Measurements from ENCODE around the gene PCDH18.
"Not testable (repeated sequence)": the region's sequence is repeated elsewhere in the genome, so short reads cannot be mapped to it uniquely, and the experiment has no call there.

The PCDH18 gene

GRCh38 chr4:137540356-137540755 is 8.1 kb upstream of the PCDH18 start:
- H3K36me3 ChIP-seq (ENCODE audit: control insufficient read depth, insufficient read depth, low read length) = no peaks in the 10 kb centered on the region
- H3K27me3 ChIP-seq (ENCODE audit: control insufficient read depth, insufficient read depth, low read length) = no peaks in the 10 kb centered on the region
- no peak overlapping the region for H3K9ac ChIP-seq (ENCODE audit: low read length)
- no peak overlapping the region for H3K27ac ChIP-seq (ENCODE audit: low read depth, low read length)
- H3K4me1 ChIP-seq (ENCODE audit: control insufficient read depth, insufficient read depth, low read length) = peaks cover 13% of the 10 kb centered on the region
- H3K4me3 ChIP-seq (ENCODE audit: low read length) = no peak overlapping the region

DNA sequence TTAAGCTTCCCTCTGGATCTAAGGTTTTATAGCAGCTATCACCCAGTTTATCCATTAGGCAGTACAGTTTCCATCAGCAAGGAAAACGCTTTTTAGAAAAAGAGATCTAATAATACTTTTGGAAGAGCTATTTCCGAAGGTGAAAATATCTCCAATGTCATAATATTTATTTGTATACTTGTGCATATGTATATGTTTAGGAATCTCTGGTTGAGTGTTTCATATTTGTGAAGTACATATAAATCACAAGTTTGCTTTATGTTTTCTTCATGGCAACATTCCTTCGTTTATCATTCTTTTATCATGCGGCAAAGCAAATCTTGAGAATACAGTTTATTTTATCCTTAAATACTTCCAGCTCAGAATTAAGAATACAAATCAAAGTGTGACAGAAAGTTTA is 6.2 kb upstream of the PCDH18 start:
- H3K27ac ChIP-seq (ENCODE audit: low read depth, low read length) = no peak overlapping the region
- H3K27me3 ChIP-seq (ENCODE audit: control insufficient read depth, insufficient read depth, low read length) = no peaks in the 10 kb centered on the region
- no peak overlapping the region for H3K9ac ChIP-seq (ENCODE audit: low read length)
- H3K4me1 ChIP-seq (ENCODE audit: control insufficient read depth, insufficient read depth, low read length) = peaks cover 10% of the 10 kb centered on the region
- no peak overlapping the region for H3K4me3 ChIP-seq (ENCODE audit: low read length)
- no peaks in the 10 kb centered on the region for H3K36me3 ChIP-seq (ENCODE audit: control insufficient read depth, insufficient read depth, low read length)

- H3K4me3 ChIP-seq (ENCODE audit: low read length); H3K4me1 ChIP-seq (ENCODE audit: control insufficient read depth, insufficient read depth, low read length); H3K36me3 ChIP-seq (ENCODE audit: control insufficient read depth, insufficient read depth, low read length); H3K9ac ChIP-seq (ENCODE audit: low read length); H3K27ac ChIP-seq (ENCODE audit: low read depth, low read length); H3K27me3 ChIP-seq (ENCODE audit: control insufficient read depth, insufficient read depth, low read length): not testable (repeated sequence)
Measured at GRCh38 chr4:137537807-137538206, 5.5 kb upstream of the PCDH18 start.

DNA sequence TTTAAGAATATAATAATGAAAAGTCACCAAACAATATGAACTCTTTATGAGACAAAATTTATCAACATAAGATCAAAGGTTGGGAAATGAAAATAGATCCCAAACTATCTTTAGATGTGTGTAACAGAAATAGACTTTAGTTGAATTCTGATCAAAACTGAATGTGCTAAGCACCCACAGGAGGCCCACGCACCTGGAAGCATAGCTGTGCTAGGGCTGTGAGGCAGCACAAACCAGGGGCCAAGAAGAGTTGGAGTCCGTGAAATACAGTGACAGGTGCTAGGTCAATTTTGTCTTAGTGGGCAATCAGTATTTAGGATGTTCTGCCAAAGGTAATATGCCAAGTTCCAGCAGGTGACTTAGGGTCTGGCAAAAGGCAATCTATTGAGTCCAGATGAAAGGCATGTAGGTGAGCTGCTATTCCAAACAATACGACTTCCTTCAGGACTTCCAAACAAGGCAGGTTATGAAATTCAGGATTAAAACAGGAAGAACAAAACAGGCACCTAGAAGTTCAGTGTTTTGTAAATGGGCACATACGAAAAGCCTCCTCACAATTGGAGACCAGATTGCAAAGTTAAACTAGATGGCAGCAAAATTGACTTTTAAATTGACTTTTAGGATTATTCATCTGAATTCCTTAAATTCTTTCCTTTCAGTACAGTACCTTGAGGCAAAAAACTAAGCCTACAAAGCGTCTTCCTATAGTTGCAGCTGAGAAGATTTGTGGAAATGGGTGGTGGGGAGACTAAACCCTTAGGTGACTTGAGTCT is 4.7 kb upstream of the PCDH18 start:
- no peak overlapping the region for H3K9ac ChIP-seq (ENCODE audit: low read length)
- no peak overlapping the region for H3K4me3 ChIP-seq (ENCODE audit: low read length)
- H3K36me3 ChIP-seq (ENCODE audit: control insufficient read depth, insufficient read depth, low read length) = no peaks in the 10 kb centered on the region
- H3K4me1 ChIP-seq (ENCODE audit: control insufficient read depth, insufficient read depth, low read length) = peaks cover 6% of the 10 kb centered on the region
- H3K27me3 ChIP-seq (ENCODE audit: control insufficient read depth, insufficient read depth, low read length) = no peaks in the 10 kb centered on the region
- no peak overlapping the region for H3K27ac ChIP-seq (ENCODE audit: low read depth, low read length)

DNA sequence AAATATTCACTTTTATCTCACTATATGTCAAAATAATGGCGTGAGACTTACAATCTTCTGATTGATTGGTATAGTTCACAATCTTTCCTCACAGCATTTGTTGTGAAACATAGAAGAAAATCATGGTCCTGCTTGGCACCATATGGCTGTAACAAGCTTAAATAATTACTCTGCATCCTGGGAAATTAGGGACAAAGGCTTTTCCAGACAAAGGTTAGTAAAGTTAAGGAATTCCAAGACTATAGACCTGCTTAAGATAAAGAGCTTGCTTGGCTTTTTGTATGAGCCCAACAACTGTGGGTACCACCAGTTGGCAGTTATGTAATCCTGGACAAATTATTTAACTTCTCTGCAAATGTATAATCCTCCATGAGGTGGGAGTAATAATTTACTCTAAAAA is 3.4 kb upstream of the PCDH18 start:
- Histone ChIP-seq H3K9ac (ENCODE audit: low read length) (no peak overlapping the region), H3K36me3 (ENCODE audit: control insufficient read depth, insufficient read depth, low read length) (no peaks in the 10 kb centered on the region), H3K27ac (ENCODE audit: low read depth, low read length) (no peak overlapping the region), H3K4me3 (ENCODE audit: low read length) (no peak overlapping the region), H3K27me3 (ENCODE audit: control insufficient read depth, insufficient read depth, low read length) (no peaks in the 10 kb centered on the region), H3K4me1 (ENCODE audit: control insufficient read depth, insufficient read depth, low read length) (no peaks in the 10 kb centered on the region)

DNA sequence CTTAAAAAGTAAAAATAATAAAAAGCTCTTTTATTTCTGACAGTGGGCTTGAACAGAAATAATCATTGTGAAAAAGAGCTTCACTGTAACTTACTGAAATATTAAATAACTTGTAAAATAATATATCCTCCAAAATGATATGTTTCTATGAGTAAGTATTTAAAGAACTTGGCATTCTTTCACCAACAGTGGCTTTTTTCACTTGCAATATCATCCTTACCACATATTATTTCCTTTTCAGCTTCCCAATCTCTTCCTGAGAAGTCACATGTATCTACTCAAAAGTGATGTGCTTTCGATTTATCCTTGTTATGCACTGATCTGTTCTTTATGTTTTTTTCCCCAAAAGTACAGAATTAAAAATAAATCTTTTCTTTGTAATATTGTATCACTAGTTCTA is 2.2 kb upstream of the PCDH18 start:
- H3K27ac ChIP-seq (ENCODE audit: low read depth, low read length) = no peak overlapping the region
- no peaks in the 10 kb centered on the region for H3K4me1 ChIP-seq (ENCODE audit: control insufficient read depth, insufficient read depth, low read length)
- H3K9ac ChIP-seq (ENCODE audit: low read length) = no peak overlapping the region
- H3K36me3 ChIP-seq (ENCODE audit: control insufficient read depth, insufficient read depth, low read length) = peaks cover 4% of the 10 kb centered on the region
- no peaks in the 10 kb centered on the region for H3K27me3 ChIP-seq (ENCODE audit: control insufficient read depth, insufficient read depth, low read length)
- no peak overlapping the region for H3K4me3 ChIP-seq (ENCODE audit: low read length)

GRCh38 chr4:137533855-137534254 is 1.6 kb upstream of the PCDH18 start:
- H3K4me3 ChIP-seq (ENCODE audit: low read length) = no peak overlapping the region

DNA sequence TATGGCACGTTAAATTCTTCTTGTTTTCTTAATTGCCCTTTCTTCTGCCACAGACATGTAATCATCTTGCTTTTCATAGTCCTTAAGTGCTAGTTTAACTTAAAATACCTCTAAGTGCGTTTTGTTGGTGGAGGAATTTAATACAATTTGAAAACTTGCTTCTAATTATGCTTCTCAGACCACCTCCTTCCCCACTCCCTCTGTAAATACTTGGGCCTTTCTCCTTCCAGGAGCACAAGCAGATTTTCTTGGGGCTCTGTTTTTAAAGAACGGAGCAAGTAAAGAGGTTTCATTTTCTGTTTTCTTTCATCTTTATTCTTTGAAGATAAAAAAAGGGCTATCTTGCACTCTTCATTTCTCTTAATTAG is 559 bp upstream of the PCDH18 start:
- Histone ChIP-seq H3K9ac (ENCODE audit: low read length) (no peak overlapping the region), H3K4me3 (ENCODE audit: low read length) (peak overlapping the region; percentile 66), H3K27ac (ENCODE audit: low read depth, low read length) (peak overlapping the region; percentile 85), H3K4me1 (ENCODE audit: control insufficient read depth, insufficient read depth, low read length) (no peaks in the 10 kb centered on the region), H3K27me3 (ENCODE audit: control insufficient read depth, insufficient read depth, low read length) (no peaks in the 10 kb centered on the region), H3K36me3 (ENCODE audit: control insufficient read depth, insufficient read depth, low read length) (peaks cover 5% of the 10 kb centered on the region)

More at GRCh38 chr4:137533855-137534254, 1.6 kb upstream of the PCDH18 start:
- Histone ChIP-seq H3K27ac (ENCODE audit: low read depth, low read length) (peak overlapping the region; percentile 56), H3K4me1 (ENCODE audit: control insufficient read depth, insufficient read depth, low read length) (no peaks in the 10 kb centered on the region), H3K9ac (ENCODE audit: low read length) (no peak overlapping the region), H3K36me3 (ENCODE audit: control insufficient read depth, insufficient read depth, low read length) (peaks cover 5% of the 10 kb centered on the region), H3K27me3 (ENCODE audit: control insufficient read depth, insufficient read depth, low read length) (no peaks in the 10 kb centered on the region)

- peak overlapping the region; percentile 85 for H3K27ac ChIP-seq (ENCODE audit: low read depth, low read length)
- H3K4me1 ChIP-seq (ENCODE audit: control insufficient read depth, insufficient read depth, low read length) = no peaks in the 10 kb centered on the region
- peaks cover 5% of the 10 kb centered on the region for H3K36me3 ChIP-seq (ENCODE audit: control insufficient read depth, insufficient read depth, low read length)
- no peaks in the 10 kb centered on the region for H3K27me3 ChIP-seq (ENCODE audit: control insufficient read depth, insufficient read depth, low read length)
- peak overlapping the region; percentile 66 for H3K4me3 ChIP-seq (ENCODE audit: low read length)
- no peak overlapping the region for H3K9ac ChIP-seq (ENCODE audit: low read length)
Measured at GRCh38 chr4:137531168-137531985, 917 bp downstream of the PCDH18 start.

- Histone ChIP-seq H3K4me3 (ENCODE audit: low read length) (peak overlapping the region; percentile 66), H3K27ac (ENCODE audit: low read depth, low read length) (peak overlapping the region; percentile 85)
Measured at GRCh38 chr4:137530176-137530575, 2.1 kb downstream of the PCDH18 start.

DNA sequence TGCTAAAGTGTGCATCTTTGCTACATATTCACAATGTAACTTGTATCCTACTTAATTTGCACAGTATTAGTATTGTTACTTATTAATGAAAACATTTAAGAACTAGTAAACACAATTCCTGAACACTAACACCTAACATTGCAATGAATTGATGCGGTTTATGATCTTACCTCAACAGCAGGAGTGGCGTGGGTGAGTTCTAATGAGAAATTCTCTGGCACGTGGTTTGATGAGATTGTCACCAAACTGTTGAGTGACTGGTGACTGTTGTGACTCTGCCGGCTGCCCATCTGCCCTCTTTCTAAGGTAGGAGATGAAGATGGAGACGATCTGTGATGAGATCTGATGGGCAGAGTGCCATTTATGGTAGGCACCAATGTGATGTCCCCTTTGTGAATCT is 2.9 kb downstream of the PCDH18 start:
- peak overlapping the region; percentile 66 for H3K4me3 ChIP-seq (ENCODE audit: low read length)
- H3K27me3 ChIP-seq (ENCODE audit: control insufficient read depth, insufficient read depth, low read length) = no peaks in the 10 kb centered on the region
- peaks cover 7% of the 10 kb centered on the region for H3K36me3 ChIP-seq (ENCODE audit: control insufficient read depth, insufficient read depth, low read length)
- H3K9ac ChIP-seq (ENCODE audit: low read length) = no peak overlapping the region
- H3K27ac ChIP-seq (ENCODE audit: low read depth, low read length) = peak overlapping the region; percentile 85
- H3K4me1 ChIP-seq (ENCODE audit: control insufficient read depth, insufficient read depth, low read length) = peaks cover 6% of the 10 kb centered on the region

More at GRCh38 chr4:137530176-137530575, 2.1 kb downstream of the PCDH18 start:
- no peaks in the 10 kb centered on the region for H3K27me3 ChIP-seq (ENCODE audit: control insufficient read depth, insufficient read depth, low read length)
- peaks cover 3% of the 10 kb centered on the region for H3K4me1 ChIP-seq (ENCODE audit: control insufficient read depth, insufficient read depth, low read length)
- H3K9ac ChIP-seq (ENCODE audit: low read length) = no peak overlapping the region
- peaks cover 5% of the 10 kb centered on the region for H3K36me3 ChIP-seq (ENCODE audit: control insufficient read depth, insufficient read depth, low read length)

DNA sequence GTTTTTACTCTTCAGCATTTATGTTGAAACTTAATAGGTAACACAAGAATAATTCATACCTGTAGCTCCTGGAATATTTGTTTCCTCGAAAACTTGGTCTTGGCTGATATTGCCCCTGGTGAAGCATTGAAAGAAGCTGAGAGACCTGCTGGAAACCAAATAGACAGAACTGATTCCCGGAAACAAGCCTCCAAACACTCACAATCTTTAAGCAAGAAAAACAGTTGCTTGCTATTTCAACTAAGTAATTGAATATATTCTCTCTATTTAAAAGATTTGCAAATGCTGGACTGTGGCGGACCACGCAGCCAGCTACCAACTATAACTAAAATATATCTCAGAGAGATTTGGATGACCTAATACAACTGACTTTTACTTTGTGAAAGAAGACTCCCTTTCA is 3.6 kb downstream of the PCDH18 start:
- no peaks in the 10 kb centered on the region for H3K27me3 ChIP-seq (ENCODE audit: control insufficient read depth, insufficient read depth, low read length)
- no peak overlapping the region for H3K9ac ChIP-seq (ENCODE audit: low read length)
- H3K27ac ChIP-seq (ENCODE audit: low read depth, low read length) = peak overlapping the region; percentile 85
- H3K4me3 ChIP-seq (ENCODE audit: low read length) = peak overlapping the region; percentile 60
- H3K4me1 ChIP-seq (ENCODE audit: control insufficient read depth, insufficient read depth, low read length) = peaks cover 10% of the 10 kb centered on the region
- peaks cover 10% of the 10 kb centered on the region for H3K36me3 ChIP-seq (ENCODE audit: control insufficient read depth, insufficient read depth, low read length)
